Progenitor cell of endocrine pancreas (in vitro differentiated cells): Measurements from ENCODE around the gene ZBTB20. TPM values are rescaled to one million over a fixed set of nuclear protein-coding genes. Genes with fewer than 3 reads are reported as not detected.

Experiments used
- DNase-seq: peaks from one replicate; pipeline ENCODE4 v3.0.0; 2021; ENCODE audit warnings: low spot score; ENCODE audit not compliant: unreplicated experiment
- H3K27ac Mint-ChIP-seq: 2 replicates; pipeline ENCODE4 v1.8.0; 2021; ENCODE audit warnings: mild to moderate bottlenecking, moderate library complexity, mixed read lengths
- H3K27me3 Mint-ChIP-seq: 2 replicates; pipeline ENCODE4 v1.8.0; 2021; ENCODE audit warnings: mixed read lengths
- H3K36me3 Mint-ChIP-seq: 2 replicates; pipeline ENCODE4 v1.8.0; 2022; ENCODE audit warnings: mixed read lengths; ENCODE audit not compliant: insufficient read depth
- H3K4me1 Mint-ChIP-seq: 2 replicates; pipeline ENCODE4 v1.8.0; 2021; ENCODE audit warnings: low read depth, mixed read lengths
- H3K4me3 Mint-ChIP-seq: 2 replicates; pipeline ENCODE4 v1.8.0; 2021; ENCODE audit warnings: low read depth, mild to moderate bottlenecking, moderate library complexity, mixed read lengths
- H3K9me3 Mint-ChIP-seq: 2 replicates; pipeline ENCODE4 v1.8.0; 2021; ENCODE audit warnings: low read depth, mixed read lengths
- CTCF ChIP-seq: fragments of 200-600 bp; sonication (generic); IDR thresholded peaks from one replicate; pipeline ENCODE4 v1.5.0; 2021; ENCODE audit warnings: antibody characterized with exemption, mild to moderate bottlenecking; ENCODE audit not compliant: unreplicated experiment
- total RNA-seq: library from RNA; stranded (reverse); gene quantifications from 2 replicates; pipeline ENCODE4 v1.2.1, GENCODE V29; 2021

Gene ZBTB20
- total RNA-seq, 1 donor from 2014 or later = 27.3 TPM

GRCh38 chr3:114877378-114878113 is 269.5 kb downstream of the ZBTB20 start:
- DNase-seq = no peak
- Mint-ChIP-seq H3K27me3 (no peaks in the 10 kb centered on the region), H3K4me1 (peaks cover 5% of the 10 kb centered on the region), H3K36me3 (no peaks in the 10 kb centered on the region), H3K27ac (no peak overlapping the region), H3K4me3 (no peak overlapping the region), H3K9me3 (no peaks in the 10 kb centered on the region)
- TF ChIP-seq CTCF = no peak

GRCh38 chr3:114874522-114874971 is 272.5 kb downstream of the ZBTB20 start:
- Mint-ChIP-seq H3K9me3 (no peaks in the 10 kb centered on the region), H3K4me3 (no peak overlapping the region), H3K27me3 (no peaks in the 10 kb centered on the region), H3K27ac (no peak overlapping the region), H3K36me3 (no peaks in the 10 kb centered on the region), H3K4me1 (no peaks in the 10 kb centered on the region)
- TF ChIP-seq CTCF = no peak
- no peak for DNase-seq

- no peak for DNase-seq
- no peaks in the 10 kb centered on the region for H3K27me3 Mint-ChIP-seq
- H3K4me3 Mint-ChIP-seq = no peak overlapping the region
- TF ChIP-seq CTCF = no peak
- H3K9me3 Mint-ChIP-seq = no peaks in the 10 kb centered on the region
- H3K36me3 Mint-ChIP-seq = no peaks in the 10 kb centered on the region
- no peak overlapping the region for H3K27ac Mint-ChIP-seq
- H3K4me1 Mint-ChIP-seq = no peaks in the 10 kb centered on the region
These were observed 273.5 kb downstream of the ZBTB20 start for GRCh38 chr3:114873591-114873990.

- Mint-ChIP-seq H3K27me3 (no peaks in the 10 kb centered on the region), H3K36me3 (no peaks in the 10 kb centered on the region), H3K4me3 (no peak overlapping the region), H3K4me1 (no peaks in the 10 kb centered on the region), H3K27ac (no peak overlapping the region), H3K9me3 (no peaks in the 10 kb centered on the region)
- no peak for DNase-seq
- TF ChIP-seq CTCF = no peak
These were observed 274.5 kb downstream of the ZBTB20 start for GRCh38 chr3:114872588-114872987.

- H3K4me1 Mint-ChIP-seq = no peaks in the 10 kb centered on the region
- no peak for DNase-seq
- H3K36me3 Mint-ChIP-seq = no peaks in the 10 kb centered on the region
- H3K9me3 Mint-ChIP-seq = no peaks in the 10 kb centered on the region
- TF ChIP-seq CTCF = no peak
- no peaks in the 10 kb centered on the region for H3K27me3 Mint-ChIP-seq
- no peak overlapping the region for H3K27ac Mint-ChIP-seq
- H3K4me3 Mint-ChIP-seq = no peak overlapping the region
These were observed 275.0 kb downstream of the ZBTB20 start for GRCh38 chr3:114872050-114872449.
